ENCODE results near the gene TMEM9.

DNA sequence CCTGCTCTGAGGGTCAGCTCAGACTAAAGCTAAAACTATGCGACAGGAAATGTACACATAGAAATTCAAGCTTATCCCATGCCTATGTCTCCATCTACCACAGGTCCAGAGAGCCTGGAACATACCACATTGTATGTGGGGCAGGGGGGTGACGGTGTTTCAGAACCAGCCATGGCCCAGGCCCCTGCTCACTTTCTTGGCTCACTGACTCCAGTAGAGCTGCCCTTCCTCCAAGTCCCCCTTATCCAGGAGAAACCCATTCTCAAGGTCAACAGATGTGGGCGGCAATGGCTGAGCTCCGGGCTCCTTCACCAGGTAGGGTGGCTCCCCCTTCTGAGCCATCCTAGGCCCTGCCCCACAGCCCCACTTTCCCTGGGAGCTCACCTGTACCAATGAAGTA lies 63.0 kb downstream of the TMEM9 start:
- TF ChIP-seq CTCF (IDR thresholded peaks at IDR 0.05) (no peak), POLR2A (IDR thresholded peaks at IDR 0.05) (no peak), POLR2AphosphoS5 (IDR thresholded peaks at IDR 0.05) (no peak), EP300 (IDR thresholded peaks at IDR 0.05) (no peak)

Data from stomach (tissue), 4 donors.